ENCODE measurements around the gene B3GALT6.

B3GALT6 gene

GRCh38 chr1:1259951-1260600, 28.0 kb downstream of the B3GALT6 start:
- no peak for TF ChIP-seq CTCF (IDR thresholded peaks at IDR 0.05; ENCODE audit: low read depth, low read length)
- Histone ChIP-seq H3K4me3 (ENCODE audit: low read depth, low read length) (no peak overlapping the region), H3K36me3 (peaks cover 66% of the 10 kb centered on the region), H3K27ac (no peak overlapping the region), H3K9me3 (ENCODE audit: severe bottlenecking) (no peaks in the 10 kb centered on the region), H3K27me3 (ENCODE audit: insufficient read depth, low read depth, severe bottlenecking) (no peaks in the 10 kb centered on the region)
- no peak for DNase-seq

- Histone ChIP-seq H3K4me3 (ENCODE audit: low read depth, low read length) (no peak overlapping the region), H3K9me3 (ENCODE audit: severe bottlenecking) (no peaks in the 10 kb centered on the region), H3K36me3 (peaks cover 66% of the 10 kb centered on the region), H3K27ac (no peak overlapping the region), H3K27me3 (ENCODE audit: insufficient read depth, low read depth, severe bottlenecking) (no peaks in the 10 kb centered on the region)
- TF ChIP-seq CTCF (IDR thresholded peaks at IDR 0.05; ENCODE audit: low read depth, low read length) = no peak
- DNase-seq = no peak
Observed at GRCh38 chr1:1260843-1261560, 29.0 kb downstream of the B3GALT6 start.

GRCh38 chr1:1262071-1262470, 30.0 kb downstream of the B3GALT6 start:
- DNase-seq = no peak

GRCh38 chr1:1262758-1263157, 30.7 kb downstream of the B3GALT6 start:
- Histone ChIP-seq H3K36me3 (peaks cover 74% of the 10 kb centered on the region), H3K9me3 (ENCODE audit: severe bottlenecking) (no peaks in the 10 kb centered on the region), H3K4me3 (ENCODE audit: low read depth, low read length) (no peak overlapping the region), H3K27me3 (ENCODE audit: insufficient read depth, low read depth, severe bottlenecking) (no peaks in the 10 kb centered on the region), H3K27ac (no peak overlapping the region)
- no peak for DNase-seq
- TF ChIP-seq CTCF (IDR thresholded peaks at IDR 0.05; ENCODE audit: low read depth, low read length) = no peak

More at GRCh38 chr1:1262071-1262470, 30.0 kb downstream of the B3GALT6 start:
- no peak overlapping the region for H3K4me3 ChIP-seq (ENCODE audit: low read depth, low read length)
- H3K27ac ChIP-seq = no peak overlapping the region
- no peak for TF ChIP-seq CTCF (IDR thresholded peaks at IDR 0.05; ENCODE audit: low read depth, low read length)
- no peaks in the 10 kb centered on the region for H3K27me3 ChIP-seq (ENCODE audit: insufficient read depth, low read depth, severe bottlenecking)
- H3K9me3 ChIP-seq (ENCODE audit: severe bottlenecking) = no peaks in the 10 kb centered on the region
- H3K36me3 ChIP-seq = peaks cover 67% of the 10 kb centered on the region

GRCh38 chr1:1264026-1264425, 32.0 kb downstream of the B3GALT6 start:
- H3K27ac ChIP-seq = no peak overlapping the region
- no peaks in the 10 kb centered on the region for H3K9me3 ChIP-seq (ENCODE audit: severe bottlenecking)
- TF ChIP-seq CTCF (IDR thresholded peaks at IDR 0.05; ENCODE audit: low read depth, low read length) = no peak
- peaks cover 85% of the 10 kb centered on the region for H3K36me3 ChIP-seq
- no peaks in the 10 kb centered on the region for H3K27me3 ChIP-seq (ENCODE audit: insufficient read depth, low read depth, severe bottlenecking)
- H3K4me3 ChIP-seq (ENCODE audit: low read depth, low read length) = no peak overlapping the region
- DNase-seq = no peak
